ENCODE measurements around the gene LRRC1.

LRRC1 gene

GRCh38 chr6:53854843-53855567, 60.2 kb downstream of the LRRC1 start:
- no peak for ATAC-seq
- TF ChIP-seq SNAI2 (CRISPR knock-in tag; IDR thresholded peaks at IDR 0.05) (no peak), ISL1 (CRISPR knock-in tag; IDR thresholded peaks at IDR 0.05) (no peak), GLIS3 (CRISPR knock-in tag; IDR thresholded peaks at IDR 0.05) (no peak), ESRRG (CRISPR knock-in tag; IDR thresholded peaks at IDR 0.05) (no peak), TOX (CRISPR knock-in tag; IDR thresholded peaks at IDR 0.05; ENCODE audit: borderline replicate concordance) (no peak), ZNF8 (CRISPR knock-in tag; IDR thresholded peaks at IDR 0.05) (no peak), ZFP30 (CRISPR knock-in tag; IDR thresholded peaks at IDR 0.05) (no peak), CREB5 (CRISPR knock-in tag; IDR thresholded peaks at IDR 0.05; ENCODE audit: low read depth) (no peak), TSHZ2 (CRISPR knock-in tag; IDR thresholded peaks at IDR 0.05) (no peak), OSR1 (CRISPR knock-in tag; IDR thresholded peaks at IDR 0.05) (no peak), BACH2 (CRISPR knock-in tag; IDR thresholded peaks at IDR 0.05; ENCODE audit: borderline replicate concordance) (no peak), ARNTL (CRISPR knock-in tag; IDR thresholded peaks at IDR 0.05; ENCODE audit: borderline replicate concordance, low read depth) (no peak), ZNF70 (CRISPR knock-in tag; IDR thresholded peaks at IDR 0.05) (no peak), ZNF565 (CRISPR knock-in tag; conservative IDR thresholded peaks at IDR 0.05; ENCODE audit: low read depth) (no peak), POU6F1 (CRISPR knock-in tag; IDR thresholded peaks at IDR 0.05; ENCODE audit: borderline replicate concordance, low read depth) (no peak), RARB (CRISPR knock-in tag; IDR thresholded peaks at IDR 0.05) (no peak), CSDC2 (CRISPR knock-in tag; IDR thresholded peaks at IDR 0.05) (no peak), PATZ1 (CRISPR knock-in tag; IDR thresholded peaks at IDR 0.05; ENCODE audit: borderline replicate concordance) (no peak), PPARA (CRISPR knock-in tag; IDR thresholded peaks at IDR 0.05; ENCODE audit: borderline replicate concordance) (no peak), ZC3H10 (CRISPR knock-in tag; IDR thresholded peaks at IDR 0.05) (no peak)

GRCh38 chr6:53855940-53856339, 61.1 kb downstream of the LRRC1 start:
- TF ChIP-seq TCF4 (CRISPR knock-in tag; IDR thresholded peaks at IDR 0.05; ENCODE audit: borderline replicate concordance) (no peak), ZFP3 (CRISPR knock-in tag; IDR thresholded peaks at IDR 0.05) (no peak), CSRNP3 (CRISPR knock-in tag; IDR thresholded peaks at IDR 0.05) (no peak), OSR1 (CRISPR knock-in tag; IDR thresholded peaks at IDR 0.05) (no peak)
- ATAC-seq = no peak
